ENCODE measurements around the gene ZBTB7B. TPM values are rescaled to one million over a fixed set of nuclear protein-coding genes. Genes with fewer than 3 reads are reported as not detected.

The ZBTB7B gene
- total RNA-seq, 1 donor from 2014 or later: 77.6 TPM

GRCh38 chr1:155064832-155065429 is 62.3 kb downstream of the ZBTB7B start:
- DNase-seq (ENCODE audit: extremely low spot score in 2 of 2): no peak
- no peaks in the 10 kb centered on the region for H3K9me3 ChIP-seq
- peaks cover 41% of the 10 kb centered on the region for H3K4me1 ChIP-seq
- H3K27me3 ChIP-seq: no peaks in the 10 kb centered on the region
- H3K4me3 ChIP-seq: no peak overlapping the region
- no peak for TF ChIP-seq CTCF (IDR thresholded peaks at IDR 0.05)
- TF ChIP-seq POLR2AphosphoS5 (IDR thresholded peaks at IDR 0.05; ENCODE audit: insufficient read depth in 1 of 2, low read depth in 1 of 2): no peak
- no peak for TF ChIP-seq POLR2A (IDR thresholded peaks at IDR 0.05)
- H3K27ac ChIP-seq: no peak overlapping the region
- H3K36me3 ChIP-seq: peaks cover 0 to 13% of the 10 kb centered on the region in 2 donors
- intact Hi-C loops (cut with DNase I): loop anchor here (5.0 to 10.0 kb wide), 3 partner anchors 100 to 500 kb away; partner anchors contain the start of genes CHRNB2, PMVK and PYGO2

DNA sequence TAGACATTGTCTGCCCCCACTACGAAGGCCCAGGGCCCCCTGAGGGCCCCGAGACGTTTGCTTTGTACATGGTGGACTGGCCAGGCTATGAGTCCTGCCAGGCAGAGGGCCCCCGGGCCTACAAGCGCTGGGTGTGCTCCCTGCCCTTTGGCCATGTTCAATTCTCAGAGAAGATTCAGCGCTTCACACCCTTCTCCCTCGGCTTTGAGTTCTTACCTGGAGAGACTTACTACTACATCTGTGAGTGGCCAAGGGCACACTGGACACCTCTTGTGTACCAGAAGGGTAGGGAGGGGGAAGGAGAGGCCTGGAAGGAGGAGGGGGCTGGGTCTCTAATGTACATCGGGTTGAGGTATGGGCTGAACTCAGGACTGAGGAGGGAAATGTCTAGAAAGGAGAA is 64.2 kb downstream of the ZBTB7B start:
- Histone ChIP-seq H3K27ac (no peak overlapping the region), H3K4me3 (no peak overlapping the region), H3K36me3 (no peaks in the 10 kb centered on the region), H3K27me3 (no peaks in the 10 kb centered on the region), H3K4me1 (peaks cover 49% of the 10 kb centered on the region), H3K9me3 (no peaks in the 10 kb centered on the region)
- intact Hi-C loops (cut with DNase I): loop anchor here (10.0 kb wide), 2 partner anchors 102 to 502 kb away; partner anchors contain the start of genes CHRNB2 and PYGO2
- DNase-seq (ENCODE audit: extremely low spot score in 2 of 2): no peak
- no peak for TF ChIP-seq POLR2A (IDR thresholded peaks at IDR 0.05)

Small RNA genes lying within 50 kb of the gene (microRNA-seq; reads per million reads assigned to microRNA genes)
- gene MIR4258 (ENCODE audit: borderline number of aligned reads, borderline replicate concordance): not detected

Small RNA genes lying within 50 kb of the gene (small RNA-seq; reads per million reads assigned to genes)
- gene MIR4258: not detected

Other genes with a start within 250 kb of the ZBTB7B start
- 7.4 TPM for gene KCNN3, start 132.5 kb upstream of the ZBTB7B start, total RNA-seq
- gene PMVK, start 66.1 kb upstream of the ZBTB7B start, total RNA-seq: 20.6 TPM
- gene PBXIP1, start 46.7 kb upstream of the ZBTB7B start, total RNA-seq: 56.5 TPM
- 19.2 TPM for gene PYGO2, start 41.0 kb upstream of the ZBTB7B start, total RNA-seq
- 110 TPM for gene SHC1, start 32.1 kb upstream of the ZBTB7B start, total RNA-seq
- 30.4 TPM for gene CKS1B, start 28.1 kb upstream of the ZBTB7B start, total RNA-seq
- gene FLAD1, start 19.5 kb upstream of the ZBTB7B start, total RNA-seq: 20.6 TPM
- gene LENEP, start 9.2 kb upstream of the ZBTB7B start, total RNA-seq: not detected
- 7.9 TPM for gene DCST2, start 31.0 kb downstream of the ZBTB7B start, total RNA-seq
- gene DCST1, start 31.0 kb downstream of the ZBTB7B start, total RNA-seq: not detected
- 193 TPM for gene ADAM15, start 48.5 kb downstream of the ZBTB7B start, total RNA-seq
- gene EFNA4, start 60.9 kb downstream of the ZBTB7B start, total RNA-seq: 13.8 TPM
- 22.3 TPM for gene EFNA3, start 76.0 kb downstream of the ZBTB7B start, total RNA-seq
- 57.9 TPM for gene EFNA1, start 125.1 kb downstream of the ZBTB7B start, total RNA-seq
- gene SLC50A1, start 133.1 kb downstream of the ZBTB7B start, total RNA-seq: 11.8 TPM
- gene DPM3, start 137.7 kb downstream of the ZBTB7B start, total RNA-seq: 114 TPM
- 117 TPM for gene KRTCAP2, start 170.5 kb downstream of the ZBTB7B start, total RNA-seq
- gene TRIM46, start 171.0 kb downstream of the ZBTB7B start, total RNA-seq: 2.7 TPM
- 27.3 TPM for gene THBS3, start 205.1 kb downstream of the ZBTB7B start, total RNA-seq
- 29.5 TPM for gene MTX1, start 205.9 kb downstream of the ZBTB7B start, total RNA-seq